ENCODE measurements around the gene ENO3.
"Not testable (repeated sequence)": the region's sequence is repeated elsewhere in the genome, so short reads cannot be mapped to it uniquely, and the experiment has no call there.

ENO3 gene

DNA sequence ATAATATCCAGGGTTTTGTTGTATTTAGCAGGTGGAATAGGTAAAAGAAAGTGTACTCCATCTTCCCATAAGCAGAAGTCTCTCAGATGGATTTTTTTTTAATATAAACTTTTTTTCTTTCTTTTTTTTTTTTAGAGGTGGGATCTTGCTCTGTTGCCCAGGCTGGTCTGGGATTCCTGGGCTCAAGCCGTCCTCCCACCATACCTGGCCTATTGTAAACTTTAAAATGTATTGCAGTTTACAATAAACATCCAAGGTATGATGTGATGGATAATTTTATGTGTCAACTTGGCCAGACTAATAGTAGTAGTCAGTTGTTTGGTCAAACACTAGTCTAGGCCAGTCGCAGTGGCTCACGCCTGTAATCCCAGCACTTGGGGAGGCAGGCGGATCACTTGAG is 29.6 kb upstream of the ENO3 start:
- Histone ChIP-seq H3K36me3 (ENCODE audit: control insufficient read depth, insufficient read depth, low read length) (no peaks in the 10 kb centered on the region), H3K4me3 (ENCODE audit: low read length) (no peak overlapping the region), H3K9ac (ENCODE audit: low read length) (no peak overlapping the region), H3K27me3 (ENCODE audit: control insufficient read depth, insufficient read depth, low read length) (no peaks in the 10 kb centered on the region), H3K27ac (ENCODE audit: low read depth, low read length) (no peak overlapping the region), H3K4me1 (ENCODE audit: control insufficient read depth, insufficient read depth, low read length) (no peaks in the 10 kb centered on the region)

DNA sequence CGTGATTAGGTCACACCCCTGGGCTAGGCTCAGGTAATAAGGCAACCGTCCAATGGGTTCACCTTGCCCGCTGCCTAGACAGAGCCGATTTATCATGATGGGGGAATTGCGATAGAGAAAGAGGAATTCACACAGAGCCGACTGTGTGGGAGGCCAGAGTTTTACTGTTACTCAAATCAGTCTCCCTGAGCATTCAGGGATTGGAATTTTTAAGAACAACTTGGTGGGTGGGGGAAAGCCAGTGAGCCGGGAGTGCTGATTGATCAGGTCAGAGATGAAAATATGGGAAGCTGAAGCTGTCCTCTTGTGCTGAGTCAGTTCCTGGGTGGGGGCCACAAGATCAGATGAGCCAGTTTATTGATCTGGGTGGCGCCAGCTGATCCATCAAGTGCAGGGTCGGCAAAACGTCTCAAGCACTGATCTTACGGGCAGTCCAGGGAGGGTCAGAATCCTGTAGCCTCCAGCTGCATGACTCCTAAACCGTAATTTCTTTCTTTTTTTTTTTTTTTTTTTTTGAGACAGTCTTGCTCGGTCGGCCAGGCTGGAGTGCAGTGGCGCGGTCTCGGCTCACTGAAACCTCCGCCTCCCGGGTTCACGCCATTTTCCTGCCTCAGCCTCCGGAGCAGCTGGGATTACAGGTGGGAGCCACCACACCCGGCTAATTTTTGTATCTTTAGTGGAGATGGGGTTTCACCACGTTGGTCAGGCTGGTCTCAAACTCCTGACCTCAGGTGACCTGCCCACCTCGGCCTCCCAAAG is 24.2 kb upstream of the ENO3 start:
- not testable (repeated sequence) for H3K9ac ChIP-seq (ENCODE audit: low read length); H3K27ac ChIP-seq (ENCODE audit: low read depth, low read length); H3K27me3 ChIP-seq (ENCODE audit: control insufficient read depth, insufficient read depth, low read length); H3K4me3 ChIP-seq (ENCODE audit: low read length); H3K4me1 ChIP-seq (ENCODE audit: control insufficient read depth, insufficient read depth, low read length); H3K36me3 ChIP-seq (ENCODE audit: control insufficient read depth, insufficient read depth, low read length)

DNA sequence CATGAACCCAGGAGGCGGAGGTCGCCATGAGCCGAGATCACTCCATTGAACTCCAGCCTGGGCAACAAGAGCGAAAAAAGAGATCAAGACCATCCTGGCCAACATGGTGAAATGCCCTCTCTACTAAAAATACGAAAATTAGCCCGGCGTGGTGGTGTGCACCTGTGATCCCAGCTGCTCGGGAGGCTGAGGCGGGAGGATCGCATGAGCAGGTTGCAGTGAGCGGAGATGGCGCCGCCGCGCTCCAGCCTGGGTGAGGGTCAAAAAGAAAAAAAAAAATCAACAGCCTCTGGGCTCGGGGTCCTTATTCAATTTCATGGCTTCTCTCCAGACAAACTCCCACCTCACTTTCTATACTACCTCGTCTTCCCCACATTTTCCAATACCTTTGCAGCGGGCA is 22.0 kb upstream of the ENO3 start:
- H3K36me3 ChIP-seq (ENCODE audit: control insufficient read depth, insufficient read depth, low read length), result no peaks in the 10 kb centered on the region
- H3K4me1 ChIP-seq (ENCODE audit: control insufficient read depth, insufficient read depth, low read length), result no peaks in the 10 kb centered on the region
- H3K4me3 ChIP-seq (ENCODE audit: low read length), result no peak overlapping the region
- H3K27me3 ChIP-seq (ENCODE audit: control insufficient read depth, insufficient read depth, low read length), result no peaks in the 10 kb centered on the region
- H3K9ac ChIP-seq (ENCODE audit: low read length), result no peak overlapping the region
- no peak overlapping the region for H3K27ac ChIP-seq (ENCODE audit: low read depth, low read length)

DNA sequence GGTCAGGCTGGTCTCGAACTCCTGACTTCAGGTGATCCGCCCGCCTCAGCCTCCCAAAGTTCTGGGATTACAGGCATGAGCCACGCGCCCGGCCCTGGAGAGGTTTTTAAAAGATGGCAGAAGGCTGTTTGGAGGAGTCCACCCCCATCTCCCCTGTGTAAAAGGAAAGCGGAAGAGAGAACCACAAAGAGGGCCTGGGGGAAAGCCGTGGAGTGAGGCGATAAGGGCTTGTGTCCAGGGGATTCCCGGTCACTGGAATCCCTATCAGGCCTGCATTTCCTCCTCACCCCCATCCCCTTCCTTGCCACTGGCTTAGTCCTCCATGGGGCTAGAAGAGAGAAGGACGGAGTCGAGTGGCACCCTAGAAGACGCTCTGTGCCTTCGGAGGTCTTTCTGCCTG is 19.0 kb upstream of the ENO3 start, which contains the start of gene GP1BA:
TSS of gene GP1BA (plus strand) at position 315 of the 400 bp plus-strand sequence. CDS start 328 bp downstream, outside the sequence.
- Histone ChIP-seq H3K9ac (ENCODE audit: low read length) (no peak within 1 kb of the TSS), H3K4me3 (ENCODE audit: low read length) (no peak within 1 kb of the TSS), H3K27ac (ENCODE audit: low read depth, low read length) (no peak within 1 kb of the TSS), H3K4me1 (ENCODE audit: control insufficient read depth, insufficient read depth, low read length) (peaks cover 3% of the 10 kb centered on the region), H3K27me3 (ENCODE audit: control insufficient read depth, insufficient read depth, low read length) (no peaks in the 10 kb centered on the region), H3K36me3 (ENCODE audit: control insufficient read depth, insufficient read depth, low read length) (peaks cover 5% of the 10 kb centered on the region)

DNA sequence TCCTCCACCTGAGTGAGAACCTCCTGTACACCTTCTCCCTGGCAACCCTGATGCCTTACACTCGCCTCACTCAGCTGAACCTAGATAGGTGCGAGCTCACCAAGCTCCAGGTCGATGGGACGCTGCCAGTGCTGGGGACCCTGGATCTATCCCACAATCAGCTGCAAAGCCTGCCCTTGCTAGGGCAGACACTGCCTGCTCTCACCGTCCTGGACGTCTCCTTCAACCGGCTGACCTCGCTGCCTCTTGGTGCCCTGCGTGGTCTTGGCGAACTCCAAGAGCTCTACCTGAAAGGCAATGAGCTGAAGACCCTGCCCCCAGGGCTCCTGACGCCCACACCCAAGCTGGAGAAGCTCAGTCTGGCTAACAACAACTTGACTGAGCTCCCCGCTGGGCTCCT is 18.2 kb upstream of the ENO3 start:
- peaks cover 3% of the 10 kb centered on the region for H3K4me1 ChIP-seq (ENCODE audit: control insufficient read depth, insufficient read depth, low read length)
- H3K27me3 ChIP-seq (ENCODE audit: control insufficient read depth, insufficient read depth, low read length), result no peaks in the 10 kb centered on the region
- H3K4me3 ChIP-seq (ENCODE audit: low read length), result no peak overlapping the region
- H3K36me3 ChIP-seq (ENCODE audit: control insufficient read depth, insufficient read depth, low read length), result peaks cover 9% of the 10 kb centered on the region
- no peak overlapping the region for H3K9ac ChIP-seq (ENCODE audit: low read length)
- H3K27ac ChIP-seq (ENCODE audit: low read depth, low read length), result no peak overlapping the region

DNA sequence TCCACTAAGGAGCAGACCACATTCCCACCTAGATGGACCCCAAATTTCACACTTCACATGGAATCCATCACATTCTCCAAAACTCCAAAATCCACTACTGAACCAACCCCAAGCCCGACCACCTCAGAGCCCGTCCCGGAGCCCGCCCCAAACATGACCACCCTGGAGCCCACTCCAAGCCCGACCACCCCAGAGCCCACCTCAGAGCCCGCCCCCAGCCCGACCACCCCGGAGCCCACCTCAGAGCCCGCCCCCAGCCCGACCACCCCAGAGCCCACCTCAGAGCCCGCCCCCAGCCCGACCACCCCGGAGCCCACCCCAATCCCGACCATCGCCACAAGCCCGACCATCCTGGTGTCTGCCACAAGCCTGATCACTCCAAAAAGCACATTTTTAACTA is 17.3 kb upstream of the ENO3 start:
- Histone ChIP-seq H3K4me3 (ENCODE audit: low read length) (no peak overlapping the region), H3K4me1 (ENCODE audit: control insufficient read depth, insufficient read depth, low read length) (peaks cover 8% of the 10 kb centered on the region), H3K27me3 (ENCODE audit: control insufficient read depth, insufficient read depth, low read length) (no peaks in the 10 kb centered on the region), H3K36me3 (ENCODE audit: control insufficient read depth, insufficient read depth, low read length) (peaks cover 15% of the 10 kb centered on the region), H3K27ac (ENCODE audit: low read depth, low read length) (no peak overlapping the region), H3K9ac (ENCODE audit: low read length) (no peak overlapping the region)

DNA sequence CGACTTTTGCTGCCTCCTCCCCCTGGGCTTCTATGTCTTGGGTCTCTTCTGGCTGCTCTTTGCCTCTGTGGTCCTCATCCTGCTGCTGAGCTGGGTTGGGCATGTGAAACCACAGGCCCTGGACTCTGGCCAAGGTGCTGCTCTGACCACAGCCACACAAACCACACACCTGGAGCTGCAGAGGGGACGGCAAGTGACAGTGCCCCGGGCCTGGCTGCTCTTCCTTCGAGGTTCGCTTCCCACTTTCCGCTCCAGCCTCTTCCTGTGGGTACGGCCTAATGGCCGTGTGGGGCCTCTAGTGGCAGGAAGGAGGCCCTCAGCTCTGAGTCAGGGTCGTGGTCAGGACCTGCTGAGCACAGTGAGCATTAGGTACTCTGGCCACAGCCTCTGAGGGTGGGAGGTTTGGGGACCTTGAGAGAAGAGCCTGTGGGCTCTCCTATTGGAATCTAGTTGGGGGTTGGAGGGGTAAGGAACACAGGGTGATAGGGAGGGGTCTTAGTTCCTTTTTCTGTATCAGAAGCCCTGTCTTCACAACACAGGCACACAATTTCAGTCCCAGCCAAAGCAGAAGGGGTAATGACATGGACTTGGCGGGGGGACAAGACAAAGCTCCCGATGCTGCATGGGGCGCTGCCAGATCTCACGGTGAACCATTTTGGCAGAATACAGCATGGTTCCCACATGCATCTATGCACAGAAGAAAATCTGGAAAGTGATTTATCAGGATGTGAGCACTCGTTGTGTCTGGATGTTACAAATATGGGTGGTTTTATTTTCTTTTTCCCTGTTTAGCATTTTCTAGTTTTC is 16.5 kb upstream of the ENO3 start:
- H3K9ac ChIP-seq (ENCODE audit: low read length), result no peak overlapping the region
- H3K4me3 ChIP-seq (ENCODE audit: low read length), result no peak overlapping the region
- no peaks in the 10 kb centered on the region for H3K27me3 ChIP-seq (ENCODE audit: control insufficient read depth, insufficient read depth, low read length)
- peaks cover 14% of the 10 kb centered on the region for H3K4me1 ChIP-seq (ENCODE audit: control insufficient read depth, insufficient read depth, low read length)
- H3K27ac ChIP-seq (ENCODE audit: low read depth, low read length), result no peak overlapping the region
- H3K36me3 ChIP-seq (ENCODE audit: control insufficient read depth, insufficient read depth, low read length), result peaks cover 15% of the 10 kb centered on the region

DNA sequence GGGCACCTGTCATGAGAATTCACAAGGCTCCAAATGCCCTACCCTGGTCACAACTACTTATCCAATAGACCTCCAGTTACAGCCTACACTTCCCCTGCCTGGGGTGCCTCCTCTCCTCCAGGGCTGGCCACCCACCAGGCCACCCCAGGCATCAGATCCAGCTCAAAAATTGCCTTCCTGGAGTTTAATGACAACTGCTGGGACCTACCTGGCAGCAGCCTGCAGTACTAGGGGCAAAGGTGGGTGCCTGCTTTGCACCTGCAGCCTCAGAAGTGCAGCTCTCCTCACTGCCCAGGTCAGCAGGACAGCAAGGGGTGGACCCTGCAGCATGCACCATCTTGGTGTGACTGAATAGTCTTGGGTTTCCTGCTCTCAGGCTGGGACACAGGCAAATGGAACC is 15.3 kb upstream of the ENO3 start:
- Histone ChIP-seq H3K27ac (ENCODE audit: low read depth, low read length) (no peak overlapping the region), H3K4me3 (ENCODE audit: low read length) (no peak overlapping the region), H3K4me1 (ENCODE audit: control insufficient read depth, insufficient read depth, low read length) (peaks cover 14% of the 10 kb centered on the region), H3K9ac (ENCODE audit: low read length) (no peak overlapping the region), H3K27me3 (ENCODE audit: control insufficient read depth, insufficient read depth, low read length) (no peaks in the 10 kb centered on the region), H3K36me3 (ENCODE audit: control insufficient read depth, insufficient read depth, low read length) (peaks cover 15% of the 10 kb centered on the region)

DNA sequence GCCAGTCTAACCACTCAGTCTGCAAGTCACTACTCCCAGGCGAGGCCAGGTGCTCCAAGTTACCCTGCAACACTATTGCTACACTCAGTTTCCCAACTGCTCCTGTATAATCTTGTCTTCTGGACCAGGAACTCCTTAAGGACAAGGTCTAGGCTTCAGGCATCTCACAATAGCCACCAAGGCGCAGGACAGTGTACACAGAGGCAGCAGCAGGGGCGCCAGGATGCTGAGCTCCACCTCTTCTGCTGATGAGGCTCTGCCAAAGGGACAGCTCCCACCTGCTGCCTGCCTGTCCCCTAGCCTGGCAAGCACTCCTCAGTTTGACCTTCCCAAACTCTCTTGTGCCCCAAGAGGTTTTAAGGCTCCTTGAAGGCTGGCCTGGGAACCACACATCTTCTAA is 14.5 kb upstream of the ENO3 start:
- Histone ChIP-seq H3K27ac (ENCODE audit: low read depth, low read length) (no peak overlapping the region), H3K9ac (ENCODE audit: low read length) (no peak overlapping the region), H3K27me3 (ENCODE audit: control insufficient read depth, insufficient read depth, low read length) (no peaks in the 10 kb centered on the region), H3K4me1 (ENCODE audit: control insufficient read depth, insufficient read depth, low read length) (peaks cover 21% of the 10 kb centered on the region), H3K4me3 (ENCODE audit: low read length) (no peak overlapping the region), H3K36me3 (ENCODE audit: control insufficient read depth, insufficient read depth, low read length) (peaks cover 15% of the 10 kb centered on the region)

DNA sequence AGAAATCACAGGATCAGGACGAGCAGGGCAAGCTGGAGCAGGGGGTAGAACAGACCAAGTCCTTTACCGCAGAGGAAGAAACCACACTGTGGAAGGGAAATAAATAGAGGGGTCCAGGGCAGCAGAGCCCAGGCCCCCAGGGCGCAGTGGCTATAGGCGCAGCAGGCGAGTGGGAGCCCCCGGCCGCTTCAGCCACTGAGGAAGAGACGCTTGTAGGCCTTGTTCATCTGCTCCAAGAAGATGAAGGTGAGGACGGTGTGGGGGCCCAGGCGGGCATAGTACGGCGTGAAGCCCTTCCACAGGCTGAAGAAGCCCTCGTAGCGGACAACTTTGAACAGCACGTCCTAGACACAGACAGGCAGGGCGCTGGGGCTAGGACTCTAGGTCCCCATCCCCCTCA is 13.4 kb upstream of the ENO3 start:
- no peak overlapping the region for H3K9ac ChIP-seq (ENCODE audit: low read length)
- H3K4me3 ChIP-seq (ENCODE audit: low read length), result no peak overlapping the region
- peaks cover 22% of the 10 kb centered on the region for H3K4me1 ChIP-seq (ENCODE audit: control insufficient read depth, insufficient read depth, low read length)
- peaks cover 18% of the 10 kb centered on the region for H3K36me3 ChIP-seq (ENCODE audit: control insufficient read depth, insufficient read depth, low read length)
- H3K27ac ChIP-seq (ENCODE audit: low read depth, low read length), result no peak overlapping the region
- H3K27me3 ChIP-seq (ENCODE audit: control insufficient read depth, insufficient read depth, low read length), result no peaks in the 10 kb centered on the region

DNA sequence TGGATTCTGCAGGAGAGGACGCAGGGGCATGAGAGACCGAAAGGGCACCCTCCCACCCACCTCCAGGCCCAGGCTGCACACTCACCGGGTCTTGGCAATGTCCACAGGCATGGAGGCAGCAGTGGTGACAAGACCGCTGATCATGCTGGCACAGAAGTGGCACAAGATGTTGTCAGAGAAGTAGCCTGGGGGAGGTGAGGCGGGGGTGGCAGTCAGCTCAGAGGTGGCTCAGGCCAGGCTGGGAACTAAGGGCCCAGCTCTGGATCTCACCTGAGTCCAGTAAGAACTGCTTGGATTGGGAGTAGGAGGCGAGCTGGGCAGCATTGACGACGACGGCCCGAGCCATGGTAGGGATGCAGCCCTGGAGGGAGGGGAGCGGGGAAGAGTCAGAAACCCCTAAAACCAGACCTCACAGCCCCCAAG is 12.8 kb upstream of the ENO3 start:
- Histone ChIP-seq H3K4me3 (ENCODE audit: low read length) (no peak overlapping the region), H3K27me3 (ENCODE audit: control insufficient read depth, insufficient read depth, low read length) (no peaks in the 10 kb centered on the region), H3K9ac (ENCODE audit: low read length) (no peak overlapping the region), H3K4me1 (ENCODE audit: control insufficient read depth, insufficient read depth, low read length) (peaks cover 22% of the 10 kb centered on the region), H3K36me3 (ENCODE audit: control insufficient read depth, insufficient read depth, low read length) (peaks cover 24% of the 10 kb centered on the region), H3K27ac (ENCODE audit: low read depth, low read length) (no peak overlapping the region)

DNA sequence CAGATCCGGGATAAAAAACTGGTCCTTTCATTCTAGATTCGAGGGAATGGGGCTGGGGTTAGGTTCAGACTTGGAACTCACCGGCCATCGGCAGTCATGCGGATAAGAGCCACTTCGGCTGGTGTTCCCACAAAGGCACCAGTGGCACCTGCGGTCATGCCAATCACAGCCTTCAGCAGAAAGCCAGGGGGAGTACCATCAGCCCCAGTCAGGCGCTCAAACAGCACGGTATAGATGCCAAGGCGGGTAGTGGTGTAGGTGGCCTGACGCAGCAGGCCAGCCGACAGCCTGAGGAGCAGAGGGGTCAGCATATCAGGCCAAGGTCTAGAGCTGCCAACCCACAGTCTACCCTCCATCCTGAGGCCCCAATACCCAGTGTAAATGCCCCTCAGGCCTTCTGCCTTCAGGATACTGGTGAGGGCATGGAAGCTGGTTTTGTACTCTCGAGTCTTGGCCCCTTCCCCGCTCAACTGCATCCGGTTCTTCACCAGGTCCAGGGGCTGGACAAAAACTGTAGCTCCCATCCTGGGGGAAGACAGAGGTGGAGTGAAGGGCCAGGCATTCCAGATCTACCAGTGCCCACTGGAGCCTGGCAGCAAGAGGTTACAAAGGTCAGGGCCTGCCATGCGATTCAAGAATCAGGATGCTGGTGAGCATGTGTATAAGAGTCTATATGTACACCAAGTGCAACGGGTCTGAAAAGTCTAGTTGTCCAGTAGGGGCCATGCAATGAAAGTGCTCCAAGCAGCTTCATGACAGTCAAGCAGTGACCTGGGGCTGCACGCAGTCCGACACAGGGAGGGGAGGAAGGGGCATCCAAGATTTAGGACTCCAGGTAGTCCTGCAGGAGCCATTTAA is 12.0 kb upstream of the ENO3 start:
- H3K4me1 ChIP-seq (ENCODE audit: control insufficient read depth, insufficient read depth, low read length), result peaks cover 21% of the 10 kb centered on the region
- peak overlapping the region; percentile 79 for H3K4me3 ChIP-seq (ENCODE audit: low read length)
- H3K9ac ChIP-seq (ENCODE audit: low read length), result peak overlapping the region; percentile 25
- peaks cover 28% of the 10 kb centered on the region for H3K36me3 ChIP-seq (ENCODE audit: control insufficient read depth, insufficient read depth, low read length)
- no peaks in the 10 kb centered on the region for H3K27me3 ChIP-seq (ENCODE audit: control insufficient read depth, insufficient read depth, low read length)
- H3K27ac ChIP-seq (ENCODE audit: low read depth, low read length), result peak overlapping the region; percentile 94

All from rectal smooth muscle tissue (tissue), 1 donor.